Activated CD4-positive, alpha-beta T cell treated with anti-CD3 and anti-CD28 coated beads, Interleukin-2, Interleukin-4, amounts not matched to agents 100 ng/mL and 50 ng/mL, durations not matched to agents 16 hours and 8 hours (primary cell): ENCODE data around the gene VAPB.

ENCODE experiments used
- DNase-seq: peaks from one replicate; pipeline ENCODE4 v3.0.0-alpha.2; 2020; ENCODE audit warnings: low spot score

VAPB gene

DNA sequence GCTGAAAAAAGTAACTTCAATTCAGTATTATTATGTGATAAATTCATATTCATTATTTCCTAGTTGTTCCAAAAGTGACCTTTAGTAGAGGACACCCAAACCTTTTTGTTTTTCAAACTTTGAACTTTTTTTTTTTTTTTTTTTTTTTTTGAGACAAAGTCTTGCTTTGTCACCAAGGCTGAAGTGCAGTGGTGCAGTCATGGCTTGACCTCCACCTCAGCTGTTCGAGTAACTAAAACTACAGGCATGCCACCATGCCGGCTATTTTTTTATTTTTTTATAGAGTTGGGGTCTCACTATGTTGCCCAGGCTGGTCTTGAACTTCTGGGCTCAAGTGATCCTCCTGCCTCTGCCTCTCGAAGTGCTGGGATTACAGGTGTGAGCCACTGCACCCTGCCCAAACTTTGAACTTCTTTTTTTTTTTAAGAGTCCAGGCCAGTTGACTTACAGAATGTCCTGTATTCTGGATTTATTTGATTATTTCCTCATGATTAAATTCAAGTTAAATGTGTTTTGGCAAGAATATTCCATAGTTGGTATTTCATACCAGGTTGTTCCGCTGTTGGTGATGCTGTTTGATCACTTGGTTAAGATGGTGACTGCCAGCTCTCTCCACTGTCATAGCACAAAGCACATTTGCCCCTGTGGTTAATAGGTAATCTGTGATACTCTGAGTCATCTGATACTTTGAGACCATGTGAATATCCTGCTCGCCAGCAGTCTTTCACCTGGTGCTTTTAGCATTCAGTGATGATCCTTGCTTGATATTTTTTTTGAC, 48.0 kb downstream of the VAPB start:
- DNase-seq = no peak

DNA sequence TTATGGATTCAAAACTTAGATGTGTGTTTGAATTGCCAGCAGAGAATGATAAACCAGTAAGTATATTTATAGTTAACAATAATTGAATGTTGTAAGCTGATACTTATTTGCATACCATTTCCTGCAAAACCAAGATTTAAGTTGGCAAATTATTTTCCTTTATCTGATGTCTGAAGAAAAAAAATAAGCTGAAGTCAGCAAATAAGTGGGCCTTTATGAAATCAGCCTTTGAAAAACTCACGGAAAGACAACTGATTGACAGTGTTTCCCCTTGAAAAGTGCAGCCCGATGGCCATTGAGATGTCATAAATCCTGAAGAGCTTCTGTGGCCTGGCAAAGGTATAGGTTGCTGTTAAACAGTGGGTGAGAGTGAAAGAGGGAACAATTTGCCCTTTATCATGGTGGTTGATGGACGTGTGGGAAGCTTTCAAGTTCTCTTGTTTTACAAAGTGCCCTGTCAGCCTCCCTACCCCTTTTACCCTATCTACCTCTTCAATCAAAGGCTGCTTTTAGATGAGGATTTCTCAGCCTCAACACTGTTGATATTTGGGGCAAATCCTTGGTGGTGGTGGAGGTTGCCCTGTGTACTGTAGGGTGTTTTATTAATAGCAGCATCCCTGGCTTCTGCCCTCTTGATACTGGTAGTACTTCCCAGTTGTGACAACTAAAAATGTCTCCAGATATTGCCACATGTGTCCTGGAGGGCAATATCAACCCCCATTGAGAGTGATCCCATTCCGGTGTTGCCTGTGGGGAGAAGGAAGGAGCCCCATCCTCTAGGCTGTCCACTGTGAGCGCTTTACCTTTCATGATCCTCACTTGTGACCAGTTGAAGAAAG, 50.2 kb downstream of the VAPB start:
- no peak for DNase-seq

DNA sequence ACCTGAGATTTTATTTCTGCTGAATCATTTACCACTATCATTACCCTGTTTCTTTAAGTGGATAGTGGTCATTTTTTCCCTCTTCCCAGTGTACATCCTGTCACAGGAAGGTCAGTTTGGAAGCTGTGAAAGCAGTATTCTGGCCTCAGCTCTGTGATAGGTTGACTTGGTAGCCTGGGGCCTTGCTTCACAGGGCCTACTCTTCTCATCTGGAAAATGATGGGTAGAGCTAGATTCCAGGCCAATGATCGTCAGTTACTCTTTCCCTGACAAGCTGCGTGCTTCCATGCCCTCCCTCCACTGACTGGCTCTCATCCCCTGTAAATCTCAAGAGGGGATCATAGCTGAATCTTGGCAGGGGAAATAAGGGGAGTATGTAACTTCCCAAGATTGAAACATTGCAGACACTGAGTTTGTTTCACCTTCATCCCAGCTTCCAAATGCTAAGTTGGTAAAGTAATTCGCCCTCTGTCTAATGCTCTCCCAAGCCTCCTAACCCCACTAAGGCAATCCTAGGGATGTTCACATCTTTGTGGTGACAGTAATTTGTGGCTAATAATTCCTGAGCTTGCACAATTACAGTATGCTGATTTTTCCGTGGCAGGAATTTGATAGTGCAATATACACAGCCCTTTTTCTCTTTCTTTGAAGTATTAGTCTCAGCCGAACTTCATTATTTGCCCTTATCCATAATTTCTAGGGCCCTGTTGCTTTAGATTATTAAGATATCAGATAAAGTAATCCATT, 51.2 kb downstream of the VAPB start:
- DNase-seq = no peak

DNA sequence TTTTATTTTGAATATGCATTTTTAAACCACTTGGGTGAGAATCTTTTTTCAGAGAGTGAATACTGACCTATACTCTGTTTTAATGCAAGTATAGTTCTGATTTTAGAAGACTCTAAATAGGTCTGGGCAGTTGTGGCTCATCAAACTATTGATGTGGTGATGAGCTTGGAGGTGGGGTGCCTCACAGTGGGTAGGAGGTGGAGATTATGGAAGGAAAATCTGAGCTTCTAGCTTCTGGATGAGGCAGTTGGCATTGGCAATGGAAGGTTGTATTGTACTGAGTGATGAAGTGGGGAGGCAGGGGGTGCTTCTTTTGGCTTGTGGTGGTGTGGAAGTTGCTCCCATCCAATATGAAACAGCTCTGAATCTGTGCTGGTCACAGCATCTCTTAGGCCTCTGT, 52.7 kb downstream of the VAPB start:
- no peak for DNase-seq

DNA sequence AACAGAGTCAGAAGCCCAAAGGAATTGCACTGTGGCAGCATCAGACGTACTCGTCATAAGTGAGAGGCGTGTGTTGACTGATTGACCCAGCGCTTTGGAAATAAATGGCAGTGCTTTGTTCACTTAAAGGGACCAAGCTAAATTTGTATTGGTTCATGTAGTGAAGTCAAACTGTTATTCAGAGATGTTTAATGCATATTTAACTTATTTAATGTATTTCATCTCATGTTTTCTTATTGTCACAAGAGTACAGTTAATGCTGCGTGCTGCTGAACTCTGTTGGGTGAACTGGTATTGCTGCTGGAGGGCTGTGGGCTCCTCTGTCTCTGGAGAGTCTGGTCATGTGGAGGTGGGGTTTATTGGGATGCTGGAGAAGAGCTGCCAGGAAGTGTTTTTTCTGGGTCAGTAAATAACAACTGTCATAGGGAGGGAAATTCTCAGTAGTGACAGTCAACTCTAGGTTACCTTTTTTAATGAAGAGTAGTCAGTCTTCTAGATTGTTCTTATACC, 55.8 kb downstream of the VAPB start:
- no peak for DNase-seq

DNA sequence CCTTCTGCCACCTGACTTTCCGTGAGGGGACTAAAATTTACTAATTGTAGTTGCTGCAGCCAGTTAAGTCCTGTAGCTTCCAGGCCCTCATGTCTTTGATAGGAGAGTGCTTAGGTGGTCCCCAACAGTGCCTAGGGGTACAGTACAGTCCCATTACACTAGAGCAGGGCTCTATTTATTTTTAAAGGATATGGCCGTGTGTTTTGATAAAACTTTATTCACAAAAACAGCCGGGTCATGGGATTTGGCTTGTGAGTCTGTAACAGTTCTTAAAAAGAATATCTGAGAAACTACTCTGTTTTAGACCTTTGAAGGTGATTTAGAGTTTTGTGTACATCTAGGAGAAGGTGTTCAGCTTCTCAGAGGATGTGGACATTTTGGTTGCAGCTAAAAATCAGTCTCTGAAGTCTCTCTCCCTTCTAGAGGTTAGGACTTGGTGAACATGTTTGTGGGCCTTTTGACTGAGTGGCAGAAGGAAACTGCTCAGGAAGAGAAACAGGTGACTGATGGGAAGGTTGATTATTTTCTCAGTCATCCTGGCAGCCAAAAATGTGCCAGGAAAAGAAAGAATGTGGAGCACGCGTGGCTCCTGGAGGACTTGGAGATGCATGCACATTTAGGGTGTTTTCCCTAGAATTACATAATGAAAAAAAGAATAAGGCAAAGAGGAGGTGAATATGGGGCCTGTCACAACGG, 57.4 kb downstream of the VAPB start:
- DNase-seq = no peak

DNA sequence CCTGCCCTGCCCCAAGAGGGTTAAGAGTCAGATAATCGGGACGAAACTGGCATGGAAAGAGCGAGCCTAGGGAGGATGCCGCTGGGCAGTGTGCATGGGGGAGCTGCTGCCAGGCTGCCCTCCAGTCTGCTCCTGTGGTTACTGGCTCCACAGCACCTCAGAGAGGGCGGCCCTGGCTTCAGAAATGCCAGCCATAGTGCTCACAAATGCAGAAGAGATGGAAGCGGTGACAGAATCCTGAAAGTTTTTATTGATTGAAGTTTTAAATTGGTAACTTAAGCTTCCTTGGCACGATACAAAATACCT, 57.9 kb downstream of the VAPB start:
- no peak for DNase-seq

DNA sequence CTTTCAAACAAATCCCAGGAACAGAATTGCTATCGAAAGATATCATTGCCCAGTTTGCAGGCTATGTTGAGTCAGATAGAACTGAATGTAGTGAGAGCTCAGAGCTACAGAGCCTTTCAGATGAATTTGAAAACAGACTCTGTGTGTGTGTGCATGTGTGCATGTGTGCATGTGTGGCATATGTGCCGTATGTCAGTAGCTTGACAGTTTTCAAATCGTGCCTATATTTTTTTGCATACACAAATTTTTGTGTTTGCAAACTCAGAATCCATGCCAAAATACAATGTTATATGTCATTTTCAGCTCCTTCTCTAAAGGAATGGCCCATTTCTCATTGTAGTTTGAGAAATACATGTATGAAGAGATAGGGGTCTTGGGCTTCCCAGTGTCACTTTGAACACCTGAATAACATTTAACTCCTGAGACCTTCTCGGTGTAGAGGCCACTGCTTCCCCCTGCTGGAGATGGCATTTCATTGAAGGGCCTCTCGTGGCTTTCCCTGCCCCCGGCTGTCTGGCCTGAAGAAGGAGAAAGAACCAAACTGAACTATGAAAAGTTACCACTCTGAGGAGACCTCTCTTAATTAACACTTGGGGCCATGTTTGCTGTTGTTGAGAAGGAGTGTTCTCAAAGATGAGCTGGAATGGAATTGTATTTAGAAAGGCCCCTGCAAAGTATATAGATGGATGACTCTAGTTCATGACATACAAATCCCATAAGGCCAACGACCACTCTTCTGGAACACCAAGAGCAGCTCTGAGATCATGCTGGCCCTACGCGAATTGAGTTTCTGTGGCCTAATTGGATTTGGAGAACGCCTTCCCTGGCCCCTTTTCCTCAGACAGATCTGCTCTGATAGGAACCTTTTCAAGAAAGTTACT, 58.7 kb downstream of the VAPB start:
- DNase-seq = peak; percentile 36

DNA sequence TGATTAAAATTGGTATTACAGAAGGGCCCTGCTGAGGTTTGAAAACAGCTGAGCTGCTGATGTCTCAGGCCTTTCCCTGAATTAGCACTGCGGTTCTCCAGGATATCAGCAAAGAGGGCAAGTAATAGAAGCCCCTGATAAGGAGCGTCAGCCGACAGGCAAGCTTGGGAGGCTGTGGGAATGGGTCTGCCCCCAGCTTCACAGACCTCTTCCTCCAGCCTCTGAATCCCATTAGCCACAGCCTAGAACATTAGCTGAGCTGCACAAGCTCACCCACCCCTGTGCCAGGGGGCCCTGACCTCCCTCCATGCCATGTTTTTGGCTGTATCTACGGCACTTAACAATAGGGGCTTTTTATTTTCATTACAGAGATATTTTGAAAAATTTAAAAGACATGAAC, 59.9 kb downstream of the VAPB start:
- DNase-seq = no peak

DNA sequence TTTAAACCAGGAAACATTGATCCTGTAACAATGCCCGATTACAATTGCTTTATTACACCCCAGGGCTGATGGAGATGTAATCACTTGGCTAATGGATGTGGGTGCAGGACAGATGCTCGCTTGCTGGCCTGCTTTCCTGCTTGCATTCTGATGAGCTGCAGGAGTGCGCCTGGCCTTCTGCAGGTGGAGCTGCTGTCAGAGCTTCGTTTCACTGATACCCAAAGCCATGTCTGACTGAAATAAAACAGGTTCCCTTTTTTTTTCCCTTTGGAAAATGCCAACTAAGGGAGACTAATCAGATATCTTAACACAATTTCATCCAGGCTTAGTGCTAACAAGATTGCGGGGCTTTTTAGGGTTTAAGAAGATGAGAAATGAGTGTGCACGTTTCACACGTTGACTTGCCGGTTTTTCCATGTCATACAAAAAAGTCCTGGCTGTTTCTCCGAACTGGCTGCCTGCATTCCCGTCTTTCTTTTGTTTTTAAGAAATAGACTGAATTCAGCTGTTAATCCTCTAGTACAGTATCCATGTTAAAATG, 60.7 kb downstream of the VAPB start:
- DNase-seq = no peak

DNA sequence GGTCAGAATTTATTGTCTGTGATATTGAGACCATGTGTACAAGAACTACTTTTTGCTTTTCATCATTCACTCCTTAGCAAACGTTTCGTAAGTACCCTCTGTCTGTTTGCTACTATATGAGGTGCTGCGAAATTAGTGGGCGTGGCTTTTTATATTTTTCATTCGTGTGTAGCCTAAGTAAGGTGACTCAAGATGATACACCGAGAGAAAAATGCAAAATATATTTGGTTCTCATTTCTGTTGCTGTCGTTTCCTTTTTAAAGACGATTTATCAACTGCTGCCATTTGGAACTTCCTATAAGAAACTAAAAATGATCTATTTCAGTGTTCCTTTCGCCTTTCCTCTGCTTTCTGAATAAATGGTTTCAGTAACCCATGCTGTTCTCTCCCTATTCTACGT, 61.2 kb downstream of the VAPB start:
- DNase-seq = no peak

DNA sequence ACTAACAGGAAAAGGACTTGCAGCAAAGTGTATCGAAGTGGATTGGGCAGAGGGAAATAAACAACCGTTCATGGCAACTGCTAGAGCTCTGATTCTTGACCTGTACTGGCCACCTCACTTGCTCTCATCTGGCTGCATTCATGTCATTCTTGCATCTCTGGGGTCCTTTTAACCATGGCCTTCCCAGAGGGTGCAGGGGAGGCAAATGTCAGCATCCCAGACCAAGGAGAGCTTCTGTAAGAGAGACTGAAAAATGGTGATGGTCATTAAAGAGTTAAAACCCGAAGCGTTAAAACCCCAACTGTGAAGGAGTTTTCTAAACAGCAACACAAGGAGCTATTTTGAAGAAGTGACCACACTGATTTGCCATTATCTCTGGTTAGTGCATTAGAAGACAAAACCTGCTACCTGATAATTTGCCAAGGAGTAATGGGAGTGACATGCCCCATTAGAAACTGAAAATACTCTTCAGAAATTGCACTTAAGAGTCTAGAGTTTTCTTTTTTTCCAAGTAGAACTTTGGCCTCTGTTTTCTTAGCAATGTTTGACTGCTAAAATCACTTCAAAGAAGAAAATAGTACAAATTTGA, 63.7 kb downstream of the VAPB start:
- no peak for DNase-seq

DNA sequence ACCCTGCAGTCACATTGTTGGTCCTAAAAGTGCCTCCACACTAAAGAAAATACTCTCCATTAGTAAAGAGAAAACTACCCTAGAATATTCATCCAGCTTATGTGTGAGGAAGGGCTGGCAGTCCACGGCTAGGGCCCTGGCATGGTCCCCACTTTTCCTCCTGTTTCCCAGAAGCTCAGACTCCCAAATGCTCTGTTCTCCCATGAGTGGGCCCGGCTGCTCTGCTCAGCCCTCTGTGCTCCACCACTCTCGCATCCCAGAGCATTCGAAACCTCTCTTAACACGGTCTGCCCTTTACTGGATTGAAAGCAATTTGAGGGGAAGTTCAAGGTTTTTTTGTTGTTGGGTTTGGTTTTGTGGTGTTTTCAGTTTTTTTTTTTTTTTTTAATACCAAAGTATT, 64.4 kb downstream of the VAPB start:
- DNase-seq = no peak

DNA sequence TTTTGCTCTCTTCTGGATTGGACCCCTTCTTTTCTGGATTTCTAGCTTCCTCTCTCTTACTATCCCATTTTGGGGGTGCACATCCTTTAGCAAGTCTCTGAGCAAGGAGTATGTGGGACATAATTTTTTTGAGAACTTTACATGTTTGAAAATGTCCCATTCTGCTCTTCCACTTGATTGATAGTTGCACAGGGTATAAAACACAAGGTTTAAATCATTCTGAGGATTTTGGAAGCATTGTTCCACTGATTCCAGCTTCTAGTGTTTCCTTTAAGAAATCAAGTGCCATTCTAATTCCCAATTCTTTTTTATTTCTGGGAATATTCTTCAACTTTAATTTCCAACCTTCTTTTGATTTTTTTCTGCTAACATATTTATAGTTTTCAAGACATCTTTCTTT, 65.4 kb downstream of the VAPB start:
- no peak for DNase-seq

DNA sequence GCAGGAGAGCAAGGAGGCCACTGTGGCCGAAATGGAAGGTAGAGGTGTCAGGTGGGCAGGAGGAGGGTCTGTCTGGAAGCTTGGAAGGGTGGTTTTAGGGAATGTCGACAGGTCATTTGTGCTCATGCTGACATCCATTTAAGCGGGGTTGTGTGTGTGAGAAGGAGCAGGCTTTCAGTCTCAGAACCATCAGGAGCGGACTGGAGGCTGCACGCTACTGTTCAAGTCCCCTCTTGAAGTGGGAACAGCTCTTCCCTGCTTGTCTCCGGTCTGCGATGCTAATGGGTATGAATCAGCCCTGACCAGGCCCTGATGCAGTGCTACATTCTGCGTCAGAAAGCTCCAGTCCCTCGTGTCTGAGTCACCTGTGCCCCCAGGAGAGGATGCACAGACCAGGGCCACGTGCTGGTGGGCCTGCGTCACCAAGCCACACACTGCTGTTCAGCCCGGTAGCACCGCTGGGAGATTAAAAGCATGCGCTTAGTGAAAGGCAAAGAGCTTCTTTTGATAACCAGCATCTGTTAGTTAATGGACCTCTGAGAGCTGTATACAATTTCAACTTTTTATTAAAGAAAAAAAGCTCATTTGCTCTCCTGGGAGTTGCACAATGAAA, 68.2 kb downstream of the VAPB start:
- no peak for DNase-seq

DNA sequence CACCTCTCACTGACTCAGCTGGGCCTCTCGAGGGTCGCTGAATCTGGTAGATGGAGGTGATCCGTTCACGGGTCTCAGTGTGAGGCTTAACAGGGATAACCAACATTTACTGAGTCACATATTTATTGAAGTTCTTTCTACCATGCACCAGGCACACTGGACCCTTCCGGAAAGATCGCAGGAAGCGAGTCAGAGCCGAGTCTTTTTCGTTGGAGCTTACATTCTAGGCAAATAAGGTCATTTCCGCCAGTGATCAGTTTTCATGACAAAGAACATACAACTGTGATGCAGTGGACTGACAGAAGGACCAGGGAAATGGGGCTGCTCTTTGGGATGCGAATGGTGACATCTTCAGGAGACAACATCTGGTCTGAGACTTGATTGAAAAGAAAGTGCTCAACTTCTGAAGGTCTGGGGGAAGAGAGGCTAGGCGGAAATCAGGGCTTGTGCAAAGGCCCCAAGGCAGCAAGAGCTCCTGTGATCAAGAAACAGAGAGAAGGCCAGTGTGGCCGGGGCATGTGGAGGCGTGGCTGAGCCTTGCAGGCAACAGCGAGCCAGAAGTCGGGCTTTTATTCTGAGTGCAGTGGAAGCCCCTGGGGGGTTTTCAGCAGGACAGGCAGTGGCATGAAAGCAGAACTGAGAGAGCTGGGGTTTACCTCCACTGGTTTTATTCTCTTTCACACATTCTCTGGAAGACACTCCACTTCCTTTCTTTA, 69.5 kb downstream of the VAPB start:
- DNase-seq = no peak

DNA sequence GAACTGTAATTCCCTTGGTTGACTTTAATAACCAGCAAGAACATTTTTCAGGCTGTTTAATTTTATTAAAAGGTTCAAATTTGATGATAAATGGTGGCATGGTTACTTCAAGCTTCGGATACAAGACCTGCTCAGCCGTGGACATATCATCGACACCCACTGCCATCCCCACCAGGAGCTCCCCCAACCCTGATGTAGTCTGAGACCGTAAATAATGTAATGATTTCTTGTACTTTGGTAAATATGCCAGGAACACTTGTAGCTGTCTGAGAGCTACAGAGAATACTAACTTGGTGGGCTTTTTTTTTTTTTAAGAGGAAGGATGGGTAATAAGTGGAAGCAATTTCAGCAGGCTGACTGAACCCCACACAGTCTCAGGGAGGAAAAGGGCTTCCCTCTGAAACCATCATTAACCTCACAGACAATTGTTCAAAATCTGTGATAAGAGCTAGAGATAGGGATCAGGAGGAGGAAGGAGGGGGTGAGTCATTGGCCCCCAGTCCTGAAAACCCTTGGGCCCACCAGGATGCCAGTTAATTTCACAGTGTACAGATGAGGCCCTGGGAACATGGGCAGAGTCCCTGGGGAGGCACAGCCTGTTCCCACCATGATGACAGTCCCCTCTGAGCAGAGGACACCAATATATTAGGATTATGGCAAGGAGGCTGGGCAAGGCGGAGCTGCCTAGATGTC, 70.2 kb downstream of the VAPB start:
- DNase-seq = no peak

DNA sequence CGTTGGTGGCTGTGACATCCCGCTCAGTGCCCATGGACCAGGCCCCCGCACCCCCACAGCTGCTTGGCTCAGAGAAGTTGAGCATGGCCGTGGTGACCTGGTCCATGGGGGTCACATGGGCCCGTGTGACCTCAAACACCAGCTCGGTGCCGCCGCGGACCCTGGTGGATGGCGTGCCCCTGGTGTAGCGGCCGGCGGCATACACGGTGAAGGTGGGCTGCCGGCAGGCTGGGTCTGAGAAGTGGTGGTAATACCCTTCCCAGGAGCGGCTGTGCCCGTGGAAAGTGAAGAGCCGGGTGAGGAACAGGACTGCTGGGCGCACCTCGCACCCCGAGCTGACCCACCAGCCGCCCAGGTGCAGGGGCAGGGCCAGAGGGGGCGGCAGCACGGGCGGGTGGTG, 72.1 kb downstream of the VAPB start:
- DNase-seq = no peak

DNA sequence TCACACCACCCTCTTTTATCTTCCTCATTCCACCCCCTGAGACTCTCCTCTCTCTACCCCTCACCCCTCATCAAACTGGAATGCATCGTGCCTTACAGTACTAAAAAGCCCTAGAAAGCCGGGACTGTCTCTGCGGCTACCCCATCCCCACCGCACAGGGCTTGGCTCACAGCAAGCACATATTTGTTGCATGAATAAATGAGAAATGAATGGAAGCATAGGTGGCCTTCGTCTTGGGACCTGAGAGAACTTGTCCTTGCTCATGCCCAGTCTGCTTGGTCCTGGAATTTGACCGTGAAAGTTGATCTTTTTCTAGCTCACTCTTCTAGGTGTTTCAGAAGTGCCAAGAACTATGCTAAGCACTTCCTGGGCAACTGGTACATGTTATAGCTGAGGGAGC, 72.9 kb downstream of the VAPB start:
- no peak for DNase-seq
